Lung (tissue), 12 donors: ENCODE measurements around the gene SLC2A9. TPM values are rescaled to one million over a fixed set of nuclear protein-coding genes. Genes with fewer than 3 reads are reported as not detected.

Experiments used
- ATAC-seq: fragments of 200-7000 bp; cut with Tn5 transposase; one replicate; pipeline ENCODE4 v1.9.1; 2020; ENCODE audit warnings: moderate number of reproducible peaks; ENCODE audit not compliant: insufficient read depth, low FRiP score
- DNase-seq, 3 donors: peaks; one replicate each; pipeline ENCODE4 v3.0.0-alpha.2; 2013 to 2017
- H3K27ac ChIP-seq, 2 donors: one replicate each; pipeline ENCODE4 v1.5.1; 2013; ENCODE audit warnings: mild to moderate bottlenecking in 2 of 2, moderate library complexity in 2 of 2, control low read depth in 1 of 2, inconsistent platforms in 1 of 2, low read depth in 1 of 2, low read length in 1 of 2
- H3K27me3 ChIP-seq, 3 donors: one replicate each; pipeline ENCODE4 v1.5.1; 2013; ENCODE audit warnings: low read length in 2 of 3; ENCODE audit not compliant: control insufficient read depth in 3 of 3, insufficient read depth in 3 of 3
- H3K36me3 ChIP-seq, 4 donors: one replicate each; pipeline ENCODE4 v1.5.1; 2013; ENCODE audit warnings: low read length in 4 of 4, mild to moderate bottlenecking in 1 of 4, moderate library complexity in 1 of 4; ENCODE audit not compliant: control insufficient read depth in 4 of 4, insufficient read depth in 4 of 4
- H3K4me1 ChIP-seq, 5 donors: one replicate each; pipeline ENCODE4 v1.5.1; 2013; ENCODE audit warnings: low read length in 5 of 5, mild to moderate bottlenecking in 2 of 5, moderate library complexity in 1 of 5; ENCODE audit not compliant: control insufficient read depth in 5 of 5, insufficient read depth in 5 of 5
- H3K4me3 ChIP-seq: one replicate; pipeline ENCODE4 v1.5.1; 2013; ENCODE audit warnings: mild to moderate bottlenecking, control low read depth, moderate library complexity
- H3K9ac ChIP-seq, 2 donors: one replicate each; pipeline ENCODE4 v1.5.1; 2013; ENCODE audit warnings: low read length in 2 of 2, control low read depth in 1 of 2; ENCODE audit not compliant: insufficient read depth in 1 of 2
- H3K9me3 ChIP-seq, 4 donors: one replicate each; pipeline ENCODE4 v1.5.1; 2013; ENCODE audit warnings: low read length in 3 of 4, mild to moderate bottlenecking in 1 of 4, moderate library complexity in 1 of 4; ENCODE audit not compliant: control insufficient read depth in 4 of 4, insufficient read depth in 3 of 4
- CTCF ChIP-seq: IDR thresholded peaks from 2 replicates; pipeline ENCODE4 v1.5.1; 2012; ENCODE audit warnings: mild to moderate bottlenecking; ENCODE audit errors: control extremely low read depth, extremely low read depth
- WGBS, 2 donors: extraction: QIAGEN DNeasy Blood & Tissue Kit; methylation state at CpG; one replicate each; pipeline ENCODE4 v1.1.7; 2013; 5-methylcytosine and 5-hydroxymethylcytosine counted together
- polyA plus RNA-seq, 2 donors: library from polyadenylated mRNA; stranded (reverse); fragments of 200-250 nt; gene quantifications; one replicate each; pipeline ENCODE4 v1.2.1, GENCODE V29; 2013
- total RNA-seq, 2 donors: library from RNA; depleted of rRNA in 1 of 2; stranded (reverse); fragments of >200 nt in 1 of 2; gene quantifications; one replicate each; pipeline ENCODE4 v1.2.1, GENCODE V29; 2014 to 2021
- donor health status: control.
- donor health status: control.
- donor health status: Bipolar disorder and iron deficiency.
- donor health status: healthy.
- donor health status: DM: yes; HTN: yes; CAD: no.

The SLC2A9 gene
- total and polyA plus RNA-seq, 4 donors, result 2.9 to 18.6 (median 7.6) TPM

DNA sequence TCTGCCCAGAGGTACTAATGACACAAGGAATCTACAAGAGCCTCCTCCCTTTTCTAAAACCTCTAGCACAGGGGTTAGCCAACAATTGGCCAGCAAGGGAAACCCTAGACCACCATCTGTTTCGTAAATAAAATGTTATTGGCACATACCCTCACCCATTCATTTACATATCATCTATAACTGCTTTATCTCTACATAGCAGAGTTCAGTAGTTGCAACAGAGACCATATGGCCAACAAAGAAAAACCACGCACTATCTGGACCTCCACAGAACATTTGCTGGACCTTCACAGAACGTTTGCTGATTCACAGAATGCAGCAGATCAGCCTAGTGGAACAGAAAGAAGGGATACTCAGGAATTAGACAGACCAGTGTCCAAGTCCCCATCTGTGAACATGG, 9.4 kb downstream of the SLC2A9 start:
- Histone ChIP-seq H3K9ac (no peak overlapping the region), H3K9me3 (no peaks in the 10 kb centered on the region), H3K36me3 (peaks cover 0 to 1% (median 0%) of the 10 kb centered on the region in 4 donors), H3K4me1 (peaks cover 5 to 36% (median 10%) of the 10 kb centered on the region in 5 donors), H3K27ac (no peak overlapping the region), H3K27me3 (no peaks in the 10 kb centered on the region), H3K4me3 (no peak overlapping the region)
- ATAC-seq (no peak), DNase-seq (peak in 1 of 3 donors; percentile 25)
- TF ChIP-seq CTCF, result no peak
- WGBS, 2 donors, result 45 to 74% methylated on average over 3 of the region's 3 CpGs

GRCh38 chr4:10011277-10011676, 10.0 kb downstream of the SLC2A9 start:
- H3K9ac ChIP-seq, result no peak overlapping the region
- no peaks in the 10 kb centered on the region for H3K9me3 ChIP-seq
- peaks cover 0 to 1% (median 0%) of the 10 kb centered on the region in 4 donors for H3K36me3 ChIP-seq
- no peak for DNase-seq
- ATAC-seq, result no peak
- H3K4me3 ChIP-seq, result no peak overlapping the region
- peaks cover 8 to 42% (median 16%) of the 10 kb centered on the region in 5 donors for H3K4me1 ChIP-seq
- WGBS, 2 donors, result 84 to 100% methylated on average over 1 of the region's 1 CpG
- H3K27ac ChIP-seq, result no peak overlapping the region
- H3K27me3 ChIP-seq, result no peaks in the 10 kb centered on the region
- TF ChIP-seq CTCF, result no peak

DNA sequence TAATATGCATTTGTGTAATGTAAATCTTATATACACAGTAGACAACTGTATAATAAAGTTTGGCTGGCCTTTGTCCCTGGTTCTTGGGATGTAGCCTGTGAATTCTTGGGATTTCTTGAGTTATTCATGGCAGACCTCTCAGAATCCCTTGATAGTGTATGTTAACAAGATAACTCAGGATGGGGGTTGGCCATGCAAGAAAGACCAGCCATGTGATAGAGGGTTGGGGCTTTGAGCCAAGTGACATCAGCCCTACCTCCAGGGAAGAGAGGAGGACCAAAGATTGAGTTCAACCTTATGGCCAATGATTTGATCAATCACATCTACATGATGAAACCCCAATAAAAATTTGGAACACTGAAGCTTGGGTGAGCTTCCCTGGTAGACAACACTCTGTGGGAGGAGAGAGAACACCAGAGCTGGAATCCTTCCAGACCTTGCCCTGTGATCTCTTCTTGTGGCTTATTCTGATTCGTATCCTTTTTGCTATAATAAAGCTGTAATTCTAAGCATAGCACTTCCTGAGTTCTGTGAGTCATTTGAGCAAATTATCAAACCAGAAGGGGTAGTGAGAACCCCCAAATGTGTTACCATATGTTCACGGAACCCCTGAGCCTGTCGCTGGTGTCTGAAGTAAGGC, 11.3 kb downstream of the SLC2A9 start:
- TF ChIP-seq CTCF, result no peak
- H3K4me1 ChIP-seq, result peaks cover 8 to 49% (median 21%) of the 10 kb centered on the region in 5 donors
- no peak overlapping the region for H3K4me3 ChIP-seq
- H3K36me3 ChIP-seq, result peaks cover 0 to 1% (median 0%) of the 10 kb centered on the region in 4 donors
- ATAC-seq (no peak), DNase-seq (no peak)
- H3K27ac ChIP-seq, result no peak overlapping the region
- 66 to 82% methylated on average over 3 of the region's 3 CpGs for WGBS, 2 donors
- H3K9me3 ChIP-seq, result no peaks in the 10 kb centered on the region
- H3K9ac ChIP-seq, result no peak overlapping the region
- H3K27me3 ChIP-seq, result no peaks in the 10 kb centered on the region
